HG02938 (cell line): ENCODE data around the gene CRLF2.
"Not testable (repeated sequence)": the region's sequence is repeated elsewhere in the genome, so short reads cannot be mapped to it uniquely, and the experiment has no call there.

Experiments used
- ATAC-seq: cut with Tn5 transposase; IDR thresholded peaks from one replicate; pipeline ENCODE4 v1.9.1; 2021; ENCODE audit warnings: mild to moderate bottlenecking, moderate library complexity; ENCODE audit not compliant: unreplicated experiment

Gene CRLF2

GRCh38 chrX:1215123-1215823, 2.8 kb upstream of the CRLF2 start:
- ATAC-seq = no peak

GRCh38 chrX:1213971-1214370, 1.5 kb upstream of the CRLF2 start:
- no peak for ATAC-seq

GRCh38 chrX:1210844-1211243, 1.6 kb downstream of the CRLF2 start:
- no peak for ATAC-seq

- no peak for ATAC-seq
Measured at GRCh38 chrX:1207496-1208025, 4.9 kb downstream of the CRLF2 start.

GRCh38 chrX:1205681-1206611, 6.5 kb downstream of the CRLF2 start:
- no peak for ATAC-seq

GRCh38 chrX:1202251-1202650, 10.2 kb downstream of the CRLF2 start:
- no peak for ATAC-seq

GRCh38 chrX:1196436-1196835, 16.0 kb downstream of the CRLF2 start:
- ATAC-seq = no peak

- ATAC-seq = not testable (repeated sequence)
Measured at GRCh38 chrX:1192196-1192595, 20.3 kb downstream of the CRLF2 start.

- ATAC-seq = no peak
Measured at GRCh38 chrX:1190596-1191145, 21.8 kb downstream of the CRLF2 start.

- ATAC-seq = no peak
Measured at GRCh38 chrX:1185561-1185960, 26.9 kb downstream of the CRLF2 start.

- no peak for ATAC-seq
Measured at GRCh38 chrX:1182211-1182610, 30.2 kb downstream of the CRLF2 start.

- not testable (repeated sequence) for ATAC-seq
Measured at GRCh38 chrX:1181661-1182060, 30.8 kb downstream of the CRLF2 start.

GRCh38 chrX:1181170-1181569, 31.3 kb downstream of the CRLF2 start:
- no peak for ATAC-seq

GRCh38 chrX:1178580-1179057, 33.8 kb downstream of the CRLF2 start:
- ATAC-seq = no peak

GRCh38 chrX:1176531-1177320, 35.7 kb downstream of the CRLF2 start:
- ATAC-seq = not testable (repeated sequence)

GRCh38 chrX:1174609-1175545, 37.6 kb downstream of the CRLF2 start:
- ATAC-seq = not testable (repeated sequence)

GRCh38 chrX:1173435-1173834, 39.0 kb downstream of the CRLF2 start:
- ATAC-seq = not testable (repeated sequence)

- ATAC-seq = no peak
Measured at GRCh38 chrX:1172496-1172895, 40.0 kb downstream of the CRLF2 start.

- ATAC-seq = not testable (repeated sequence)
Measured at GRCh38 chrX:1171915-1172314, 40.5 kb downstream of the CRLF2 start.
